ENCODE measurements around the gene DAZAP2. TPM values are rescaled to one million over a fixed set of nuclear protein-coding genes. Genes with fewer than 3 reads are reported as not detected.
"Not testable (repeated sequence)": the region's sequence is repeated elsewhere in the genome, so short reads cannot be mapped to it uniquely, and the experiment has no call there.

DAZAP2 gene
- polyA plus RNA-seq, 1 experiment = 433 TPM

- CTCF ChIA-PET = interaction anchor here (0.6 to 1.2 kb wide), 2 partner anchors 60 to 97 kb away, joined by 3 read pairs; no protein-coding TSS in a partner anchor
- no peak for DNase-seq (ENCODE audit: low read depth)
- H3K27me3 ChIP-seq (ENCODE audit: control insufficient read depth, insufficient read depth, low read length) = no peaks in the 10 kb centered on the region
- TF ChIP-seq, protein P1, sequence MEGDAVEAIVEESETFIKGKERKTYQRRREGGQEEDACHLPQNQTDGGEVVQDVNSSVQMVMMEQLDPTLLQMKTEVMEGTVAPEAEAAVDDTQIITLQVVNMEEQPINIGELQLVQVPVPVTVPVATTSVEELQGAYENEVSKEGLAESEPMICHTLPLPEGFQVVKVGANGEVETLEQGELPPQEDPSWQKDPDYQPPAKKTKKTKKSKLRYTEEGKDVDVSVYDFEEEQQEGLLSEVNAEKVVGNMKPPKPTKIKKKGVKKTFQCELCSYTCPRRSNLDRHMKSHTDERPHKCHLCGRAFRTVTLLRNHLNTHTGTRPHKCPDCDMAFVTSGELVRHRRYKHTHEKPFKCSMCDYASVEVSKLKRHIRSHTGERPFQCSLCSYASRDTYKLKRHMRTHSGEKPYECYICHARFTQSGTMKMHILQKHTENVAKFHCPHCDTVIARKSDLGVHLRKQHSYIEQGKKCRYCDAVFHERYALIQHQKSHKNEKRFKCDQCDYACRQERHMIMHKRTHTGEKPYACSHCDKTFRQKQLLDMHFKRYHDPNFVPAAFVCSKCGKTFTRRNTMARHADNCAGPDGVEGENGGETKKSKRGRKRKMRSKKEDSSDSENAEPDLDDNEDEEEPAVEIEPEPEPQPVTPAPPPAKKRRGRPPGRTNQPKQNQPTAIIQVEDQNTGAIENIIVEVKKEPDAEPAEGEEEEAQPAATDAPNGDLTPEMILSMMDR (IDR thresholded peaks at IDR 0.05; ENCODE audit: insufficient read depth, low read depth, low read length) = no peak
- POLR2A ChIA-PET = no interaction called here
- peaks cover 8% of the 10 kb centered on the region; the same call in 1 of the 2 replicates for H3K36me3 ChIP-seq (ENCODE audit: control insufficient read depth, insufficient read depth, low read length)
- H3K4me3 ChIP-seq (ENCODE audit: low read depth, low read length) = no peak overlapping the region
Measured at GRCh38 chr12:51247523-51248206, 9.0 kb downstream of the DAZAP2 start.

- Histone ChIP-seq H3K27me3 (ENCODE audit: control insufficient read depth, insufficient read depth, low read length) (no peaks in the 10 kb centered on the region), H3K4me3 (ENCODE audit: low read depth, low read length) (no peak overlapping the region), H3K36me3 (ENCODE audit: control insufficient read depth, insufficient read depth, low read length) (no peaks in the 10 kb centered on the region)
- TF ChIP-seq, protein P1 (IDR thresholded peaks at IDR 0.05; ENCODE audit: insufficient read depth, low read depth, low read length) = no peak
- ChIA-PET POLR2A (no interaction called here), CTCF (interaction anchor here (0.9 to 3.0 kb wide), 5 partner anchors 8 to 172 kb away, joined by 3 to 11 read pairs (median 3); no protein-coding TSS in a partner anchor)
- DNase-seq (ENCODE audit: low read depth) = no peak
Measured at GRCh38 chr12:51253276-51253675, 14.7 kb downstream of the DAZAP2 start.

GRCh38 chr12:51254536-51254935, 15.9 kb downstream of the DAZAP2 start:
- POLR2A ChIA-PET = no interaction called here
- no peaks in the 10 kb centered on the region for H3K27me3 ChIP-seq (ENCODE audit: control insufficient read depth, insufficient read depth, low read length)
- DNase-seq (ENCODE audit: low read depth) = no peak
- TF ChIP-seq, protein P1 (IDR thresholded peaks at IDR 0.05; ENCODE audit: insufficient read depth, low read depth, low read length) = no peak
- H3K36me3 ChIP-seq (ENCODE audit: control insufficient read depth, insufficient read depth, low read length) = no peaks in the 10 kb centered on the region
- CTCF ChIA-PET = interaction anchor here (0.7 kb wide), 1 partner anchor 86 kb away, joined by 3 read pairs; no protein-coding TSS in a partner anchor
- no peak overlapping the region for H3K4me3 ChIP-seq (ENCODE audit: low read depth, low read length)

GRCh38 chr12:51259600-51259999, 21.0 kb downstream of the DAZAP2 start:
- H3K27me3 ChIP-seq (ENCODE audit: control insufficient read depth, insufficient read depth, low read length); POLR2A ChIA-PET; CTCF ChIA-PET; DNase-seq (ENCODE audit: low read depth); H3K36me3 ChIP-seq (ENCODE audit: control insufficient read depth, insufficient read depth, low read length); H3K4me3 ChIP-seq (ENCODE audit: low read depth, low read length): not testable (repeated sequence)

DNA sequence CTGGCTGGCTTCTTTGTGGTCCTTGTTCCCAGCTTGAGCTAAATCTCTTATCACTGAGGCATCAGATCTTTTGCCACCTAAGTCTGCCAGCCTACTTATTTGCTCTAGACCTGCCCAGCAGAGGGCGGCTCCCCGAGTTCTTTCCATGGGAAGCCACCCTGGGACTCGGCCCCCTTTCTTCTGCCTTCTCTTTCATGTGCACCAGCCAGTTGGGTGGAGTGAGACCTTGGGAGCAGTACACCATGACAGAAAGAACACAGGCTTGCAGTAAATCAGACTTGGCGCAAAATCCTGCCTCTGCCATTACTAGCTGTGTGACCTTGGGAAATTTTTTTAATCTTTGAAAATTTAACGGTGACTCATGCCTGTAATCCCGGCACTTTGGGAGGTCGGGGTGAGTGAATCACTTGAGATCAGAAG, 24.1 kb downstream of the DAZAP2 start:
- DNase-seq (ENCODE audit: low read depth) = no peak
- CTCF ChIA-PET = interaction anchor here (0.6 to 1.9 kb wide), 7 partner anchors 10 to 1801 kb away, joined by 3 to 18 read pairs (median 3); no protein-coding TSS in a partner anchor
- TF ChIP-seq, protein P1 (IDR thresholded peaks at IDR 0.05; ENCODE audit: insufficient read depth, low read depth, low read length) = peak; percentile 58
- POLR2A ChIA-PET = no interaction called here
- H3K36me3 ChIP-seq (ENCODE audit: control insufficient read depth, insufficient read depth, low read length) = no peaks in the 10 kb centered on the region; the same call in 1 of the 2 replicates
- H3K27me3 ChIP-seq (ENCODE audit: control insufficient read depth, insufficient read depth, low read length) = no peaks in the 10 kb centered on the region
- no peak overlapping the region for H3K4me3 ChIP-seq (ENCODE audit: low read depth, low read length)

Measured in BJ (cell line).